SK-N-MC (cell line): ENCODE data around the gene HERC2.
"Not testable (repeated sequence)": the region's sequence is repeated elsewhere in the genome, so short reads cannot be mapped to it uniquely, and the experiment has no call there.

ENCODE experiments used
- DNase-seq: peaks from one replicate; pipeline ENCODE4 v3.0.0-alpha.2; 2011; ENCODE audit warnings: low read depth, low spot score
- H3K27ac ChIP-seq: fragments of 200-600 bp; sonication (generic); 2 replicates; pipeline ENCODE4 v1.5.1; 2016; ENCODE audit warnings: mixed run types
- H3K36me3 ChIP-seq: fragments of 200-600 bp; sonication (generic); 2 replicates; pipeline ENCODE4 v1.6.1; 2017; ENCODE audit warnings: antibody characterized with exemption, low read length, mixed read lengths; ENCODE audit not compliant: insufficient read depth
- H3K4me3 ChIP-seq: fragments of 200-600 bp; sonication (generic); 2 replicates; pipeline ENCODE4 v1.5.1; 2016
- H3K9ac ChIP-seq: fragments of 200-600 bp; sonication (generic); 2 replicates; pipeline ENCODE4 v1.8.0; 2017; ENCODE audit warnings: mixed run types, mixed read lengths; ENCODE audit not compliant: insufficient read length
- H3K9me3 ChIP-seq: fragments of 200-600 bp; sonication (generic); 2 replicates; pipeline ENCODE4 v1.6.1; 2017; ENCODE audit warnings: low read depth, mild to moderate bottlenecking, antibody characterized with exemption, low read length, moderate library complexity, mixed read lengths
- EZH2 ChIP-seq: fragments of 200-600 bp; sonication (generic); IDR thresholded peaks from one replicate; pipeline ENCODE4 v1.6.1; 2017; ENCODE audit warnings: antibody characterized with exemption
- FOXP2 ChIP-seq: optimal IDR thresholded peaks from 2 replicates; pipeline ENCODE3; 2011; ENCODE audit warnings: mild to moderate bottlenecking, moderate library complexity; ENCODE audit not compliant: insufficient read depth; ENCODE audit errors: extremely low read length, control extremely low read depth
- POLR2AphosphoS5 ChIP-seq: IDR thresholded peaks from 2 replicates; pipeline ENCODE4 v1.6.1; 2012; ENCODE audit warnings: mild to moderate bottlenecking, low read depth, low read length, borderline replicate concordance

Gene HERC2

GRCh38 chr15:28228096-28228495 lies 93.9 kb downstream of the HERC2 start:
- TF ChIP-seq EZH2 (no peak), FOXP2 (no peak), POLR2AphosphoS5 (no peak)
- H3K9me3 ChIP-seq: no peaks in the 10 kb centered on the region
- DNase-seq: no peak
- no peak overlapping the region for H3K4me3 ChIP-seq
- no peak overlapping the region for H3K27ac ChIP-seq
- H3K9ac ChIP-seq: no peak overlapping the region
- peaks cover 17% of the 10 kb centered on the region; the same call in 1 of the 2 replicates for H3K36me3 ChIP-seq

- not testable (repeated sequence) for H3K4me3 ChIP-seq, DNase-seq, H3K9ac ChIP-seq, H3K27ac ChIP-seq, H3K9me3 ChIP-seq
- H3K36me3 ChIP-seq: peaks cover 17% of the 10 kb centered on the region; the same call in 1 of the 2 replicates
Observed at GRCh38 chr15:28227303-28227702, 94.7 kb downstream of the HERC2 start.

GRCh38 chr15:28222612-28223011 lies 99.4 kb downstream of the HERC2 start:
- DNase-seq, H3K9me3 ChIP-seq, H3K27ac ChIP-seq, H3K9ac ChIP-seq, H3K4me3 ChIP-seq: not testable (repeated sequence)
- H3K36me3 ChIP-seq: peaks cover 15% of the 10 kb centered on the region; the same call in 1 of the 2 replicates

- H3K9me3 ChIP-seq, H3K27ac ChIP-seq, H3K4me3 ChIP-seq, H3K9ac ChIP-seq, DNase-seq: not testable (repeated sequence)
- H3K36me3 ChIP-seq: peaks cover 11% of the 10 kb centered on the region; the same call in 1 of the 2 replicates
Observed at GRCh38 chr15:28221696-28222095, 100.3 kb downstream of the HERC2 start.

DNA sequence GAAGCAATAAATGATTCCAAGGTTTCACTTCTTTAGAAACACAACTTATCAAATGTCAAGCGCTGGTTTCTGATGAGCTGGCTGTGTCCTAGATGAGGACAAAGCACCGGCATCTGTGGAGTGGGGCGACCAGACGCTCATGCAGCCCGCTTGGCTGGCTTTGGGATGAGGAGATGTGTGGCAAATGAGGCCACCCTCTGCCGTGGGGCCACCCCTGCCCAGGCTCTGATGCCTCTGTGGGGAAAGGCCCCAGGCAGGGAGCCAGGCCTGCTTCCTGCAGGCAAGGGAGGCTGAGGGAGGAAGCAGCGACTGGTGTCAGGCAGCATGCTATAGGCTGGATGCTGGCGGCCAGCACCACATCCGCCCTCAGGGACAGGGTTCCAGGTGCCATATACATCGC lies 102.9 kb downstream of the HERC2 start:
- DNase-seq: no peak
- no peak overlapping the region for H3K9ac ChIP-seq
- no peak overlapping the region for H3K4me3 ChIP-seq
- no peaks in the 10 kb centered on the region for H3K9me3 ChIP-seq
- TF ChIP-seq EZH2 (no peak), POLR2AphosphoS5 (no peak), FOXP2 (no peak)
- H3K27ac ChIP-seq: no peak overlapping the region
- peaks cover 10% of the 10 kb centered on the region; the same call in 1 of the 2 replicates for H3K36me3 ChIP-seq

DNA sequence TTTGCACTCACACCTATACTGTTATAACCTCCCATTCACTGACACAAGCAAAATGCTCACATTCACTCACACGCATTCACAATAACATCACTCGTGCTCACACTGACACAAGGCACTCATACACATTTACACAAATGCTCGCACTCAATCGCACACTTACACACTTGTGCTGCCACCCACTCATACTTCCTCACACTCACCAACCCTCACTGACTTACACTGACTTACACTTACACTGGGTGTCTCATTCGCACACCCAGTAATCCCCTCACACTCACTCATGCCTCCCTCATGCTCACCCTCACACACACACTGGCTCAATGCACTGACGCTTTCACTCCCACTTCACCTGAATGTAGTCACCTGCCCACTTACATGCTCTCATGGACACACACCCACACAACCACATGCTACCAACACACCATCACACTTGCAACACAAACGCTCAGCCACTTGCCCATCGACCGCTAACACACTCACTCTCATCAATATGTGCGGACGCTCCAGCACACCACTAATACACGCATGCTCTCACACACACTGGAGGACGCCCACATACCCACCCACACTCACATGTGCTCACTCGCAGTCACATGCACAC lies 104.9 kb downstream of the HERC2 start:
- H3K27ac ChIP-seq, H3K9me3 ChIP-seq, H3K4me3 ChIP-seq, H3K9ac ChIP-seq, DNase-seq: not testable (repeated sequence)
- peaks cover 12% of the 10 kb centered on the region; the same call in 1 of the 2 replicates for H3K36me3 ChIP-seq

DNA sequence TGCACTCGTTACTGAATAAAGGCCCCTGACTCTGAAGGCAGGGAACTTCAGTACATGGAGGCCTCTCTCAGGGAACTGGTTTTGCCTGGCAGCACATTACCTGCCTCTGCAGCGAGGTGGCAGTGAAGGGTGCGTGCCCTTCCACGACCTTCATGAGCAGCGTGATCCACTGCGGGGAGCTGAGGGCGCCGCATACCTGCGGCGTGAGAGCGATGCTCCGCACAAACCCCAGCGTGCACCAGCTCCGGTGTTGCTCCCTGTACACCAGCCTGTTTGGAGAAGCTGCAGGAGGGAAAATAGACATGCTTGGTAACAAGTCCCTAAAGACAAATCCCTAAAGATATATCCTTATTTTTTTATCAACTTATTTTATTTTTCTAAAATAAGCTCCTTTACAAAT lies 106.5 kb downstream of the HERC2 start:
- not testable (repeated sequence) for H3K9me3 ChIP-seq

GRCh38 chr15:28214006-28214790 lies 107.8 kb downstream of the HERC2 start:
- not testable (repeated sequence) for H3K9ac ChIP-seq, DNase-seq, H3K27ac ChIP-seq, H3K36me3 ChIP-seq, H3K9me3 ChIP-seq, H3K4me3 ChIP-seq

More for the DNA sequence above, 106.5 kb downstream of the HERC2 start:
- peaks cover 16% of the 10 kb centered on the region; the same call in 1 of the 2 replicates for H3K36me3 ChIP-seq
- DNase-seq, H3K9ac ChIP-seq, H3K4me3 ChIP-seq, H3K27ac ChIP-seq: not testable (repeated sequence)

- not testable (repeated sequence) for H3K4me3 ChIP-seq, DNase-seq, H3K36me3 ChIP-seq, H3K27ac ChIP-seq, H3K9ac ChIP-seq, H3K9me3 ChIP-seq
Observed at GRCh38 chr15:28213393-28213792, 108.6 kb downstream of the HERC2 start.

DNA sequence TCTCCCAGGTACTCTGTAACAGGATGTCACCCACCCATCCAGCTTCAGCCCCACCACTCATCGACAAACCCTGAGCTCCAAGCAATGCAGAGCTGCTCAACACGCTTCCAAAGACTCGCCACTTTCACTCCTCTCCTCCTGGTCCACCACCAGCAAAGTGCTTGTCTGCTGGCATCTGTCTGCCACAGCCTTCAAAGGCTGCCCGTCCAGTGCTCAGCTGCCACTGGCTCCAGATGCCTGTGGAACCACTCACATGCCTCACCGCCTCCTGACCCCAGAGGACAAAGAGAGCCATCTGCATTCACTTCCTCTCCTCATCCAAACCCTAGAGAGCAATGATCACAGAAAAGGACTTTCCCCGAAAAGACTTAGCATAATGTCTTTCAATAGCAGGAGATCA lies 113.4 kb downstream of the HERC2 start:
- no peak for TF ChIP-seq EZH2
- TF ChIP-seq FOXP2: no peak
- TF ChIP-seq POLR2AphosphoS5: no peak
- H3K9ac ChIP-seq: no peak overlapping the region
- H3K27ac ChIP-seq: no peak overlapping the region
- no peak for DNase-seq
- no peak overlapping the region for H3K4me3 ChIP-seq
- no peaks in the 10 kb centered on the region for H3K9me3 ChIP-seq
- peaks cover 4% of the 10 kb centered on the region; the same call in 1 of the 2 replicates for H3K36me3 ChIP-seq

GRCh38 chr15:28205640-28206039 lies 116.3 kb downstream of the HERC2 start:
- not testable (repeated sequence) for H3K9me3 ChIP-seq, DNase-seq, H3K27ac ChIP-seq, H3K9ac ChIP-seq, H3K4me3 ChIP-seq, H3K36me3 ChIP-seq

DNA sequence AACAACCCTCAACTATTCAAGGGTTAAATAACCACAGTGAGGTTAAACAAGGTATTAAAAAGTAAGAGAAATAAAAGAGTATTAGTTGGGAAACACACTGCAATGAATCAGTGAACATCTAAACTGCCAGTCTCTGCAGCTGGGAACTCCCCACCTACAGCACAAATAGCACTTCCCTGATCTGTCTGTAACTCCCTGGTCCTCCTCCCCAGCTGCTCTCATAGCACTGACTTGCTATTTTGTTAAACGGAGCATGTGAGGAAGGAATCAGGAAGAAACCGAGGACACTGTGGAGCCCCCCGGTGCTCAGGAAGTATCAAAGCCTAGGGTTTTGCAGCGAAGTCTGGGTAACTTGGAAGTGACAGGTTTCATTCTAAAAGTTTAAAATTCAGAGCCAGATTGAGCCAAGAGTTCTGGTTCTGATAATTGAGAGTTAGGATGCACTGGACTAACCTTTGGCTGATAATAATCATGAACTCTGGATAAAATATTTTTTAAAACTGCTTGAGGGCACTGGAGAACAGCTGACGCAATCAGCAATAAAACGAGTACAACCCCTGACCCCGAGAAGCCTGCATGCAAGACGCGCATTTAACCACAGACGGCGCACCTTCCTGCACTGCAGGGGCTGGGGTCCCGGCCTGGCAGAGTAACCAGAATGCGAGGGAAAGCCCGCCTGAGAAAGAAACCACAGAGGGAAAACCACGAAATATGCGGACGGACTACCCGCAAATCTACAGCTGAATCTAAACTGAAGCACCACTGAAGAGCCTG lies 118.7 kb downstream of the HERC2 start:
- H3K4me3 ChIP-seq: not testable (repeated sequence)

GRCh38 chr15:28202124-28202523 lies 119.9 kb downstream of the HERC2 start:
- H3K36me3 ChIP-seq, DNase-seq, H3K9ac ChIP-seq, H3K9me3 ChIP-seq, H3K4me3 ChIP-seq, H3K27ac ChIP-seq: not testable (repeated sequence)

More for the DNA sequence above, 118.7 kb downstream of the HERC2 start:
- H3K27ac ChIP-seq, H3K9ac ChIP-seq, DNase-seq, H3K9me3 ChIP-seq, H3K36me3 ChIP-seq: not testable (repeated sequence)
